Sigmoid colon (tissue), 7 donors: ENCODE measurements around the gene MX1. TPM values are rescaled to one million over a fixed set of nuclear protein-coding genes. Genes with fewer than 3 reads are reported as not detected.

Experiments used
- DNase-seq: peaks from one replicate; pipeline ENCODE4 v3.0.0-alpha.2; 2019
- H3K27ac ChIP-seq, 4 donors: fragments of 200-600 bp; sonication (generic); one replicate each; pipeline ENCODE4 v1.5.1; 2016 to 2019; ENCODE audit warnings: mild to moderate bottlenecking in 1 of 4
- H3K27me3 ChIP-seq, 3 donors: fragments of 200-600 bp; sonication (generic); one replicate each; pipeline ENCODE4 v1.5.1; 2019; ENCODE audit warnings: mild to moderate bottlenecking in 1 of 3
- H3K36me3 ChIP-seq, 4 donors: fragments of 200-600 bp; sonication (generic); one replicate each; pipeline ENCODE4 v1.5.1; 2016 to 2019
- H3K4me1 ChIP-seq, 4 donors: fragments of 200-600 bp; sonication (generic); one replicate each; pipeline ENCODE4 v1.5.1; 2017 to 2019
- H3K4me3 ChIP-seq, 4 donors: fragments of 200-600 bp; sonication (generic); one replicate each; pipeline ENCODE4 v1.5.1; 2017 to 2019; ENCODE audit warnings: mild to moderate bottlenecking in 2 of 4, moderate library complexity in 1 of 4
- H3K9me3 ChIP-seq, 4 donors: fragments of 200-600 bp in 3 of 4; sonication (generic) in 3 of 4; one replicate each; pipeline versions ENCODE4 v1.5.1 to v1.6.1; 2013 to 2019
- CTCF ChIP-seq, 4 experiments: fragments of 450-650 bp in 3 of 4; fragments of 200-600 bp in 1 of 4; IDR thresholded peaks; one replicate each; pipeline ENCODE4 v1.5.1; 2016 to 2019; ENCODE audit warnings: antibody characterized with exemption in 4 of 4, mild to moderate bottlenecking in 3 of 4, moderate library complexity in 2 of 4
- EP300 ChIP-seq, 4 donors: sonication (generic); formaldehyde crosslinking; IDR thresholded peaks; one replicate each; pipeline ENCODE4 v1.6.1; 2017; ENCODE audit warnings: antibody characterized with exemption in 4 of 4
- POLR2A ChIP-seq, 2 donors: fragments of 450-650 bp; IDR thresholded peaks; one replicate each; pipeline ENCODE4 v1.6.1; 2016; ENCODE audit warnings: antibody characterized with exemption in 2 of 2, mild to moderate bottlenecking in 2 of 2, moderate library complexity in 2 of 2
- POLR2AphosphoS5 ChIP-seq, 4 donors: sonication (generic); formaldehyde crosslinking; IDR thresholded peaks; one replicate each; pipeline ENCODE4 v1.6.1; 2017; ENCODE audit warnings: antibody characterized with exemption in 4 of 4
- WGBS, 2 donors: extraction: QIAGEN DNeasy Blood & Tissue Kit; methylation state at CpG; one replicate each; pipeline ENCODE4 v1.1.7; 2013; 5-methylcytosine and 5-hydroxymethylcytosine counted together
- intact Hi-C: fragments of 100-400 bp; cut with DNase I; formaldehyde crosslinking; loops from one replicate; pipeline ENCODE4 v1.15.1; 2023
- polyA plus RNA-seq, 3 donors: library from polyadenylated mRNA; stranded (reverse); fragments of 200-250 nt; gene quantifications; one replicate each; pipeline ENCODE4 v1.2.3, GENCODE V29; 2013
- total RNA-seq, 4 donors: library from RNA; depleted of rRNA; stranded (reverse); fragments of >200 nt; gene quantifications; one replicate each; pipeline ENCODE4 v1.1.0, GENCODE V29; 2016
- donor health status: healthy with polysubstance abuse.
- donor health status: Bipolar disorder and iron deficiency.
- donor health status: healthy.

MX1 gene
- total and polyA plus RNA-seq, 7 donors, result 8.6 to 76.7 (median 27.8) TPM

- intact Hi-C loops, result loop anchor here (5.0 to 10.0 kb wide), 2 partner anchors 262 to 806 kb away; partner anchors contain the start of gene BACE2
- WGBS, 2 donors, result 93 to 95% methylated on average over 6 of the region's 6 CpGs
- DNase-seq, result no peak
Observed at GRCh38 chr21:41428847-41429246, 2.8 kb downstream of the MX1 start.

GRCh38 chr21:41429305-41429704 lies 3.3 kb downstream of the MX1 start:
- 96% methylated on average over 3 of the region's 3 CpGs for WGBS, 2 donors
- DNase-seq, result no peak

More at GRCh38 chr21:41428847-41429246, 2.8 kb downstream of the MX1 start:
- TF ChIP-seq POLR2A (IDR thresholded peaks at IDR 0.05), result no peak
- TF ChIP-seq POLR2AphosphoS5 (IDR thresholded peaks at IDR 0.05), result no peak
- no peak for TF ChIP-seq CTCF (IDR thresholded peaks at IDR 0.05)
- TF ChIP-seq EP300 (IDR thresholded peaks at IDR 0.05), result no peak
- peaks cover 0 to 16% (median 6%) of the 10 kb centered on the region in 4 donors for H3K4me1 ChIP-seq
- no peak overlapping the region for H3K4me3 ChIP-seq
- no peaks in the 10 kb centered on the region for H3K27me3 ChIP-seq
- H3K9me3 ChIP-seq, result no peaks in the 10 kb centered on the region
- H3K36me3 ChIP-seq, result peaks cover 6 to 33% (median 12%) of the 10 kb centered on the region in 4 donors
- H3K27ac ChIP-seq, result no peak overlapping the region

GRCh38 chr21:41429925-41430491 lies 4.0 kb downstream of the MX1 start:
- no peak for DNase-seq
- peaks cover 6 to 45% (median 12%) of the 10 kb centered on the region in 4 donors for H3K36me3 ChIP-seq

More at GRCh38 chr21:41429305-41429704, 3.3 kb downstream of the MX1 start:
- intact Hi-C loops, result loop anchor here (5.0 to 10.0 kb wide), 2 partner anchors 262 to 805 kb away; partner anchors contain the start of gene BACE2
- Histone ChIP-seq H3K4me3 (no peak overlapping the region), H3K27ac (no peak overlapping the region), H3K27me3 (no peaks in the 10 kb centered on the region), H3K4me1 (peaks cover 0 to 16% (median 6%) of the 10 kb centered on the region in 4 donors), H3K36me3 (peaks cover 6 to 38% (median 12%) of the 10 kb centered on the region in 4 donors), H3K9me3 (no peaks in the 10 kb centered on the region)
- TF ChIP-seq CTCF (IDR thresholded peaks at IDR 0.05), result no peak
- no peak for TF ChIP-seq POLR2AphosphoS5 (IDR thresholded peaks at IDR 0.05)
- TF ChIP-seq EP300 (IDR thresholded peaks at IDR 0.05), result no peak
- TF ChIP-seq POLR2A (IDR thresholded peaks at IDR 0.05), result no peak

GRCh38 chr21:41431788-41432548 lies 5.9 kb downstream of the MX1 start:
- Histone ChIP-seq H3K4me3 (no peak overlapping the region), H3K4me1 (peaks cover 0 to 6% (median under 1%) of the 10 kb centered on the region in 4 donors), H3K36me3 (peaks cover 6 to 64% (median 22%) of the 10 kb centered on the region in 4 donors), H3K9me3 (no peaks in the 10 kb centered on the region), H3K27ac (no peak overlapping the region), H3K27me3 (no peaks in the 10 kb centered on the region)
- WGBS, 2 donors, result 75 to 91% methylated on average over 16 of the region's 16 CpGs
- TF ChIP-seq EP300 (IDR thresholded peaks at IDR 0.05) (no peak), CTCF (IDR thresholded peaks at IDR 0.05) (no peak), POLR2A (IDR thresholded peaks at IDR 0.05) (no peak), POLR2AphosphoS5 (IDR thresholded peaks at IDR 0.05) (no peak)
- intact Hi-C loops, result no loop called here
- no peak for DNase-seq

More at GRCh38 chr21:41429925-41430491, 4.0 kb downstream of the MX1 start:
- intact Hi-C loops, result loop anchor here (5.0 to 10.0 kb wide), 2 partner anchors 263 to 805 kb away; partner anchors contain the start of gene BACE2
- H3K27ac ChIP-seq, result no peak overlapping the region
- H3K4me1 ChIP-seq, result peaks cover 0 to 16% (median 6%) of the 10 kb centered on the region in 4 donors
- WGBS, 2 donors, result 90% methylated on average over 9 of the region's 9 CpGs
- H3K27me3 ChIP-seq, result no peaks in the 10 kb centered on the region
- H3K9me3 ChIP-seq, result no peaks in the 10 kb centered on the region
- no peak overlapping the region for H3K4me3 ChIP-seq
- TF ChIP-seq EP300 (IDR thresholded peaks at IDR 0.05), result no peak
- TF ChIP-seq POLR2AphosphoS5 (IDR thresholded peaks at IDR 0.05), result no peak
- TF ChIP-seq POLR2A (IDR thresholded peaks at IDR 0.05), result no peak
- no peak for TF ChIP-seq CTCF (IDR thresholded peaks at IDR 0.05)
